Vagina (tissue), 2 donors: ENCODE data around the gene CCDC69. TPM values are rescaled to one million over a fixed set of nuclear protein-coding genes. Genes with fewer than 3 reads are reported as not detected.
"Not testable (repeated sequence)": the region's sequence is repeated elsewhere in the genome, so short reads cannot be mapped to it uniquely, and the experiment has no call there.

ENCODE experiments used
- DNase-seq, 2 donors: peaks; one replicate each; pipeline ENCODE4 v3.0.0-alpha.2; 2017; ENCODE audit errors: extremely low spot score in 2 of 2
- H3K27ac ChIP-seq: fragments of 200-600 bp; sonication (generic); one replicate; pipeline ENCODE4 v1.5.1; 2019
- H3K27me3 ChIP-seq: fragments of 200-600 bp; sonication (generic); one replicate; pipeline ENCODE4 v1.5.1; 2019
- H3K36me3 ChIP-seq, 2 donors: fragments of 200-600 bp; sonication (generic); one replicate each; pipeline ENCODE4 v1.5.1; 2017 to 2019
- H3K4me1 ChIP-seq: fragments of 200-600 bp; sonication (generic); one replicate; pipeline ENCODE4 v1.5.1; 2019
- H3K4me3 ChIP-seq, 2 donors: fragments of 200-600 bp; sonication (generic); 1 replicate in 1 of 2; 2 replicates in 1 of 2; pipeline ENCODE4 v1.5.1; 2016 to 2019
- H3K9me3 ChIP-seq: fragments of 200-600 bp; sonication (generic); one replicate; pipeline ENCODE4 v1.5.1; 2019
- CTCF ChIP-seq, 3 experiments: fragments of 450-650 bp in 2 of 3; fragments of 200-600 bp in 1 of 3; sonication (generic) in 1 of 3; IDR thresholded peaks; one replicate each; pipeline ENCODE4 v1.5.1; 2017 to 2019; ENCODE audit warnings: antibody characterized with exemption in 3 of 3, mild to moderate bottlenecking in 2 of 3, moderate library complexity in 2 of 3
- POLR2A ChIP-seq, 2 donors: fragments of 450-650 bp; IDR thresholded peaks; one replicate each; pipeline ENCODE4 v1.6.1; 2017; ENCODE audit warnings: antibody characterized with exemption in 2 of 2, mild to moderate bottlenecking in 2 of 2, moderate library complexity in 2 of 2
- POLR2AphosphoS5 ChIP-seq, 2 donors: sonication (generic); formaldehyde crosslinking; IDR thresholded peaks; one replicate each; pipeline ENCODE4 v1.9.0; 2017; ENCODE audit warnings: antibody characterized with exemption in 2 of 2, mild to moderate bottlenecking in 2 of 2, low read depth in 1 of 2; ENCODE audit not compliant: insufficient read depth in 1 of 2
- intact Hi-C: fragments of 100-400 bp; cut with DNase I; formaldehyde crosslinking; loops from one replicate; pipeline ENCODE4 v1.15.1; 2023
- total RNA-seq: library from RNA; depleted of rRNA; stranded (reverse); fragments of >200 nt; gene quantifications from one replicate; pipeline ENCODE4 v1.2.3, GENCODE V29; 2016

Gene CCDC69
- total RNA-seq, 1 donor from 2014 or later: 84.5 TPM

- no peak overlapping the region for H3K27ac ChIP-seq
- H3K36me3 ChIP-seq: peaks cover 0 to 13% of the 10 kb centered on the region in 2 donors
- intact Hi-C loops: no loop called here
- H3K4me1 ChIP-seq: no peaks in the 10 kb centered on the region
- no peaks in the 10 kb centered on the region for H3K9me3 ChIP-seq
- H3K4me3 ChIP-seq: no peak overlapping the region
- TF ChIP-seq POLR2AphosphoS5 (IDR thresholded peaks at IDR 0.05; ENCODE audit: insufficient read depth in 1 of 2, low read depth in 1 of 2): no peak
- no peak for TF ChIP-seq CTCF (IDR thresholded peaks at IDR 0.05)
- no peak for TF ChIP-seq POLR2A (IDR thresholded peaks at IDR 0.05)
- H3K27me3 ChIP-seq: no peaks in the 10 kb centered on the region
- DNase-seq: no peak
Measured at GRCh38 chr5:151178372-151178771, 45.5 kb downstream of the CCDC69 start.

GRCh38 chr5:151176268-151176667 is 47.6 kb downstream of the CCDC69 start:
- H3K9me3 ChIP-seq, H3K36me3 ChIP-seq, H3K27me3 ChIP-seq, intact Hi-C loops, H3K4me3 ChIP-seq, H3K27ac ChIP-seq, DNase-seq, H3K4me1 ChIP-seq: not testable (repeated sequence)

- DNase-seq: no peak
- no peak overlapping the region for H3K27ac ChIP-seq
- peaks cover 0 to 6% of the 10 kb centered on the region in 2 donors for H3K36me3 ChIP-seq
- no peak for TF ChIP-seq CTCF (IDR thresholded peaks at IDR 0.05)
- TF ChIP-seq POLR2A (IDR thresholded peaks at IDR 0.05): no peak
- TF ChIP-seq POLR2AphosphoS5 (IDR thresholded peaks at IDR 0.05; ENCODE audit: insufficient read depth in 1 of 2, low read depth in 1 of 2): no peak
- no peaks in the 10 kb centered on the region for H3K27me3 ChIP-seq
- no peak overlapping the region for H3K4me3 ChIP-seq
- H3K4me1 ChIP-seq: no peaks in the 10 kb centered on the region
- intact Hi-C loops: no loop called here
- H3K9me3 ChIP-seq: no peaks in the 10 kb centered on the region
Measured at GRCh38 chr5:151174612-151175101, 49.2 kb downstream of the CCDC69 start.

GRCh38 chr5:151173711-151174611 is 49.9 kb downstream of the CCDC69 start:
- H3K27ac ChIP-seq: no peak overlapping the region
- no peak for DNase-seq
- intact Hi-C loops: no loop called here
- H3K4me3 ChIP-seq: no peak overlapping the region
- H3K27me3 ChIP-seq: no peaks in the 10 kb centered on the region
- no peaks in the 10 kb centered on the region for H3K9me3 ChIP-seq
- peaks cover 0 to 6% of the 10 kb centered on the region in 2 donors for H3K36me3 ChIP-seq
- H3K4me1 ChIP-seq: no peaks in the 10 kb centered on the region
- TF ChIP-seq POLR2A (IDR thresholded peaks at IDR 0.05) (no peak), CTCF (IDR thresholded peaks at IDR 0.05) (no peak), POLR2AphosphoS5 (IDR thresholded peaks at IDR 0.05; ENCODE audit: insufficient read depth in 1 of 2, low read depth in 1 of 2) (no peak)

GRCh38 chr5:151171529-151171928 is 52.4 kb downstream of the CCDC69 start:
- Histone ChIP-seq H3K4me1 (no peaks in the 10 kb centered on the region), H3K27me3 (no peaks in the 10 kb centered on the region), H3K36me3 (no peaks in the 10 kb centered on the region), H3K9me3 (no peaks in the 10 kb centered on the region), H3K27ac (no peak overlapping the region), H3K4me3 (no peak overlapping the region)
- TF ChIP-seq CTCF (IDR thresholded peaks at IDR 0.05) (no peak), POLR2A (IDR thresholded peaks at IDR 0.05) (no peak), POLR2AphosphoS5 (IDR thresholded peaks at IDR 0.05; ENCODE audit: insufficient read depth in 1 of 2, low read depth in 1 of 2) (no peak)
- DNase-seq: no peak
- intact Hi-C loops: no loop called here
